Activated CD8-positive, alpha-beta T cell treated with anti-CD3 and anti-CD28 coated beads for 36 hours (primary cell): ENCODE data around the gene NUCB2. TPM values are rescaled to one million over a fixed set of nuclear protein-coding genes. Genes with fewer than 3 reads are reported as not detected.
"Not testable (repeated sequence)": the region's sequence is repeated elsewhere in the genome, so short reads cannot be mapped to it uniquely, and the experiment has no call there.

ENCODE experiments used
- ATAC-seq: fragments of 200-7000 bp; cut with Tn5 transposase; one replicate; pipeline ENCODE4 v1.10.0; 2021; ENCODE audit warnings: mild to moderate bottlenecking, moderate library complexity
- CTCF ChIA-PET: fragments of 350-600 bp; sonication (Branson Sonifier 250); formaldehyde crosslinking; loops from one replicate; lab custom pipeline; 2021; ENCODE audit warnings: antibody characterized with exemption; lab: Charles Lee
- POLR2A ChIA-PET: fragments of 350-600 bp; sonication (Branson Sonifier 250); formaldehyde crosslinking; loops from one replicate; lab custom pipeline; 2021; ENCODE audit warnings: antibody characterized with exemption; lab: Charles Lee
- DNase-seq: peaks from one replicate; pipeline ENCODE4 v3.0.0-alpha.2; 2020
- H3K27ac Mint-ChIP-seq: one replicate; pipeline ENCODE4 v1.8.0; 2021; ENCODE audit warnings: mild to moderate bottlenecking, mixed read lengths
- H3K27me3 Mint-ChIP-seq: one replicate; pipeline ENCODE4 v1.8.0; 2021; ENCODE audit warnings: mixed read lengths
- H3K36me3 Mint-ChIP-seq: one replicate; pipeline ENCODE4 v1.8.0; 2021; ENCODE audit warnings: low read depth, mixed read lengths
- H3K4me1 Mint-ChIP-seq: one replicate; pipeline ENCODE4 v1.8.0; 2021; ENCODE audit warnings: low read depth, mixed read lengths
- H3K4me3 Mint-ChIP-seq: one replicate; pipeline ENCODE4 v1.8.0; 2021; ENCODE audit warnings: mild to moderate bottlenecking, moderate library complexity, mixed read lengths
- H3K9me3 Mint-ChIP-seq: one replicate; pipeline ENCODE4 v1.8.0; 2021; ENCODE audit warnings: mixed read lengths
- intact Hi-C: fragments of 100-400 bp; cut with micrococcal nuclease; formaldehyde crosslinking; loops from one replicate; pipeline ENCODE4 v1.10.0; 2022
- total RNA-seq, 2 experiments: library from RNA; stranded (reverse); gene quantifications; one replicate each; pipeline ENCODE4 v1.2.3, GENCODE V29; 2021
- TF ChIP-seq, protein P1 (sequence below): fragments of 200-600 bp; IDR thresholded peaks from one replicate; pipeline ENCODE4 v1.8.0; 2022; ENCODE audit warnings: antibody characterized with exemption, mild to moderate bottlenecking

NUCB2 gene
- total RNA-seq = 10 to 100 TPM; 81.9 to 86.0 TPM

DNA sequence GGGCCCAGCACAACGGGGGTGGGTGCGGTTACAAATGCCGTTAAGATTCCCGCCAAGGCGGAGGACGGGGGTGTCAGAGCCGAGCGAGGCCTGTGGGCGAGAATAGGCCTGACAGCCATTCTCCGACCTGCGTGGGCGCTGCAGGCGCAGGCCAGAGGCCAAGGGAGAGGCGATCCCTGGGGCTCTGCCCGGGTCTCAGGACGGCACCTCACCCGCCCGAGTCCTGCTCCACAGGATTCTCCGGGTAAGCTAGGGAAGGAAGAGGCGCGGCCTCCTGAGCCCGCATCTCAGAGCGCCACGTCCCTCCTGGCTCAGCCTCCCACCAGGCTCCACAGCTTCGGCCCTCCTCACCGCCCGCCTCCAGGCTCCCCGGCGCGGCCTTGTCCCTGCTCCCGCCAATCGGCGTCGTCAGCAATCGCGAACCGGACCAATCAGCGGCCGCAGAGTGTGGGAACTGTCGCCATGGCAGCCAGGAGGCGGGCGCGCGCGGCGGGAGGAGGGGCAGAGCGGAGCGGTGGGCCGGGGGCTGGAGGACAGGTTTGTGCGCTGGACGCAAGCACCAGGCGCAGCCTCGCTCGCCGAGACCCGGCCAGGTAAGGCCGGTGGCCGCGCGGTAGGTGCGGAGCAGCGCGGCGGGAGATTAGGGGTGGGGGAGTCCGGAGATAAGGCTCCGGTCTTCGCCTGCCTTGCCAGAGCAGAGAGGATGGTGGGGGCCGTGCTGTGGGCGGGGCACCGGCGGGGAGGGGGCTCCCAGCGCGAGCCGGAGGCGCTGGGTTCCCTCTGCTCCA is at the start of gene NUCB2:
NUCB2 (plus strand) TSS at position 504 of the 788 bp plus-strand sequence. CDS start 18,585 bp downstream, outside the sequence.
- ChIA-PET CTCF (interaction anchor here (1.2 to 3.9 kb wide), 3 partner anchors 16 to 78 kb away, joined by 3 to 20 read pairs (median 5); no protein-coding TSS in a partner anchor), POLR2A (interaction anchor here (0.8 to 3.0 kb wide), 14 partner anchors 7 to 77 kb away, joined by 3 to 16 read pairs (median 6); partner anchors contain the start of genes NCR3LG1 and PIK3C2A)
- peaks cover 2% of the 10 kb centered on the region for H3K36me3 Mint-ChIP-seq
- intact Hi-C loops = loop anchor here (2.0 to 5.0 kb wide), 2 partner anchors 46 to 76 kb away; partner anchors contain the start of gene NCR3LG1
- H3K27ac Mint-ChIP-seq = peak within 1 kb of the TSS; percentile 91
- H3K4me3 Mint-ChIP-seq = peak within 1 kb of the TSS; percentile 82
- no peaks in the 10 kb centered on the region for H3K27me3 Mint-ChIP-seq
- peaks cover 36% of the 10 kb centered on the region for H3K4me1 Mint-ChIP-seq
- DNase-seq (peak; percentile 97), ATAC-seq (peak; percentile 88)
- no peaks in the 10 kb centered on the region for H3K9me3 Mint-ChIP-seq
- TF ChIP-seq, protein P1, sequence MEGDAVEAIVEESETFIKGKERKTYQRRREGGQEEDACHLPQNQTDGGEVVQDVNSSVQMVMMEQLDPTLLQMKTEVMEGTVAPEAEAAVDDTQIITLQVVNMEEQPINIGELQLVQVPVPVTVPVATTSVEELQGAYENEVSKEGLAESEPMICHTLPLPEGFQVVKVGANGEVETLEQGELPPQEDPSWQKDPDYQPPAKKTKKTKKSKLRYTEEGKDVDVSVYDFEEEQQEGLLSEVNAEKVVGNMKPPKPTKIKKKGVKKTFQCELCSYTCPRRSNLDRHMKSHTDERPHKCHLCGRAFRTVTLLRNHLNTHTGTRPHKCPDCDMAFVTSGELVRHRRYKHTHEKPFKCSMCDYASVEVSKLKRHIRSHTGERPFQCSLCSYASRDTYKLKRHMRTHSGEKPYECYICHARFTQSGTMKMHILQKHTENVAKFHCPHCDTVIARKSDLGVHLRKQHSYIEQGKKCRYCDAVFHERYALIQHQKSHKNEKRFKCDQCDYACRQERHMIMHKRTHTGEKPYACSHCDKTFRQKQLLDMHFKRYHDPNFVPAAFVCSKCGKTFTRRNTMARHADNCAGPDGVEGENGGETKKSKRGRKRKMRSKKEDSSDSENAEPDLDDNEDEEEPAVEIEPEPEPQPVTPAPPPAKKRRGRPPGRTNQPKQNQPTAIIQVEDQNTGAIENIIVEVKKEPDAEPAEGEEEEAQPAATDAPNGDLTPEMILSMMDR = no peak

DNA sequence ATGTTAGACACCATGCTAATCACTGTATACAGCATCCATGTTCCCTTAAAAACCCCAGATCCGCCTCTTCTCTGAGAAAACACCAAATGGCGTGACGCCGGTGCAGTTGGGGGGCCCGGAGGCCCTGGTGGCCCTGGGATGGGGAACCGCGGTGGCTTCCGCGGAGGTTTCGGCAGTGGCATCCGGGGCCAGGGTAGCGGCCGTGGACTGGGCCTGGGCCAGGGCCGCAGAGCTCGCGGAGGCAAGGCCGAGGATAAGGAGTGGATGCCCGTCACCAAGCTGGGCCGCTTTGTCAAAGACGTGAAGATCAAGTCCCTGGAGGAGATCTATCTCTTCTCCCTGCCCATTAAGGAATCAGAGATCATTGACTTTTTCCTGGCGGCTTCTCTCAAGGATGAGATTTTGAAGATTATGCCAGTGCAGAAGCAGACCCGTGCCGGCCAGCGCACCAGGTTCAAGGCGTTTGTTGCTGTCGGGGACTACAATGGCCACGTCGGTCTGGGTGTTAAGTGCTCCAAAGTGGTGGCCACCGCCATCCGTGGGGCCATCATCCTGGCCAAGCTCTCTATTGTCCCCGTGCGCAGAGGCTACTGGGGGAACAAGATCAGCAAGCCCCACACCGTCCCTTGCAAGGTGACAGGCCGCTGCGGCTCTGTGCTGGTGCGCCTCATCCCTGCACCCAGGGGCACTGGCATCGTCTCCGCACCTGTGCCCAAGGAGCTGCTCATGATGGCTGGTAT is 48.2 kb upstream of the NUCB2 start:
- ATAC-seq, H3K27me3 Mint-ChIP-seq, H3K36me3 Mint-ChIP-seq, DNase-seq, H3K9me3 Mint-ChIP-seq, intact Hi-C loops, H3K27ac Mint-ChIP-seq, H3K4me3 Mint-ChIP-seq, POLR2A ChIA-PET: not testable (repeated sequence)
- CTCF ChIA-PET = interaction anchor here (2.0 to 2.5 kb wide), 5 partner anchors 10 to 277 kb away, joined by 7 to 26 read pairs (median 21); no protein-coding TSS in a partner anchor
- peaks cover 20% of the 10 kb centered on the region for H3K4me1 Mint-ChIP-seq

DNA sequence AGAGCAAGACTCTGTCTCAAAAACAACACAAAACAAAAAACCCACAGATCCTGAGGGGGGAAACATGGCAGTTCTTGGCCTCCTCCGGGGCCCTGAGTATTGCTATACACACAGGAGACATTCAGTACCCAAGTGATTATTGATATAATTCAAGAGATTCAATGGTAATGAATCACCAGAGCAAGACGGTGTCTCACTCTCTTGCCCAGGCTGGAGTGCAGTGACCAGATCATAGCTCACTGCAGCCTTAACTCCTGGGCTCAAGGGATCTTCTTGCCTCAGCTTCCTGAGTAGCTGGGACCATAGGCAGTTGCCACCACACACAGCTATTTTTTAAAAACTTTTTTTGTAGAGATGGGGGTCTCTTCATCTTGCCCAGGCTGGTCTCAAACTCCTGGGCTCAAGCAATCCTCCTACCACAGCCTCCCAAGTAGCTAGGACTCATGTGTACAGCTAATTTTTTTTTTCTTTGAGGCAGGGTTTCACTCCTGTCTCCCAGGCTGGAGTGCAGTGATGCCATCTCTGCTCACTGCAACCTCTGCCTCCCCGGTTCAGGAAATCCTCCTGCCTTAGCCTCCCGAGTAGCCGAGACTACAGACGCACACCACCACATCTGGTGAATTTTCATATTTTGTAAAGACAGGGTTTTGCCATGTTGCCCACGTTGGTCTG is 46.9 kb upstream of the NUCB2 start:
- H3K4me1 Mint-ChIP-seq = peaks cover 20% of the 10 kb centered on the region
- TF ChIP-seq, protein P1 = no peak
- H3K27ac Mint-ChIP-seq = no peak overlapping the region
- H3K36me3 Mint-ChIP-seq = no peaks in the 10 kb centered on the region
- no peak overlapping the region for H3K4me3 Mint-ChIP-seq
- ATAC-seq (no peak), DNase-seq (no peak)
- ChIA-PET CTCF (interaction anchor here (0.6 to 2.5 kb wide), 63 partner anchors 8 to 1389 kb away, joined by 3 to 26 read pairs (median 5); partner anchors contain the start of genes KCNJ11, NCR3LG1, NUCB2 and PIK3C2A), POLR2A (interaction anchor here (0.7 to 1.0 kb wide), 4 partner anchors 22 to 124 kb away, joined by 3 to 4 read pairs (median 4); partner anchors contain the start of gene PIK3C2A)
- intact Hi-C loops = loop anchor here (2.0 to 5.0 kb wide), 4 partner anchors 47 to 278 kb away; partner anchors contain the start of genes NCR3LG1 and NUCB2
- peaks cover 3% of the 10 kb centered on the region for H3K27me3 Mint-ChIP-seq
- H3K9me3 Mint-ChIP-seq = no peaks in the 10 kb centered on the region

DNA sequence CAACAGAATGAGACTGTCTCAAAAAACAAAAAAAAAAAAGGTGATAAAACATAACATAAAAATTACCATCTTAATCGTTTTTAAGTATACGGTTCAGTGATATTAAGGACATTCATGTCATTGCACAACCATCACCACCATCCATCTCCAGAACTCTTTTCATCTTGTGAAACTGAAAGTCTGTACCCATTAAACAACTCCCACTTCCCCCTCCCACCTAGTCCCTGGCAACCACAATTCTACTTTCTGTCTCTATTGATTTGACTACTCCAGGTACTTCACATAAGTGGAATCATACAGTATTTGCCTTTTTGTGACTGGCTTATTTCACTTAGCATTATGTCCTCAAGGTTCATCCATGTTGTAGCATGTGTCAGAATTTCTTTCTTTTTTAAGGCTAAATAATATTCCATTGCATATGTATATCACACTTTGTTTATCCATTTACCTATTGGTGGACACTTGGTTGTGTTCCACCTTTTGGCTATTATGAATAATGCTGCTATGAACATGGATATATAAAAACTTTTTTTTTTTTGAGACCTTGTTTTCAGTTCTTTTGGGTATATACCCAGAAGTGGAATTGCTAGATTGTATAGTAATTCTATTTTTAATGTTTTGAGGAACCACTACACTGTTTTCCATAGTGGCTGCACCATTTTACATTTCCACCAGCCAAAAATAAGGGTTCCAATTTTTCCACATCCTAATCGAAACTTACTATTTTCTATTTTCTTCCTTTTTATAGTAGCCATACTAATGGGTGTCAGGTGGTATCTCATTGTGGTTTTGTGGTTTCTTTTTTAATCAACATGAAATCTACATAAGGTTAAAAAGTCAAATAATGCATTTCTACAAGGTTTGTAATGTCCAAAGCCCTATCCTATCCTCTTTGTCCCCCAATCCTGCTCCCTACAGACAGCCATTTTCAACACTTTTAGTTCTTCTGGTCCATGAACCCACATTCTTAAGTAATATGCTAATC is 45.4 kb upstream of the NUCB2 start:
- H3K36me3 Mint-ChIP-seq = no peaks in the 10 kb centered on the region
- H3K9me3 Mint-ChIP-seq = no peaks in the 10 kb centered on the region
- DNase-seq (peak; percentile 80), ATAC-seq (peak; percentile 94)
- no peak overlapping the region for H3K27ac Mint-ChIP-seq
- ChIA-PET CTCF (interaction anchor here (0.8 to 2.5 kb wide), 48 partner anchors 10 to 297 kb away, joined by 3 to 26 read pairs (median 6); partner anchors contain the start of genes NCR3LG1, NUCB2, PIK3C2A and RPS13), POLR2A (interaction anchor here (1.0 kb wide), 2 partner anchors 118 to 122 kb away, joined by 4 read pairs; no protein-coding TSS in a partner anchor)
- intact Hi-C loops = loop anchor here (2.0 to 5.0 kb wide), 4 partner anchors 46 to 276 kb away; partner anchors contain the start of genes NCR3LG1 and NUCB2
- TF ChIP-seq, protein P1 = no peak
- H3K4me1 Mint-ChIP-seq = peaks cover 20% of the 10 kb centered on the region
- peaks cover 3% of the 10 kb centered on the region for H3K27me3 Mint-ChIP-seq
- H3K4me3 Mint-ChIP-seq = no peak overlapping the region
